Measurements from ENCODE around the gene ZHX3. TPM values are rescaled to one million over a fixed set of nuclear protein-coding genes. Genes with fewer than 3 reads are reported as not detected.

The ZHX3 gene
- total RNA-seq, 2 donors from 2014 or later, result 19.9 to 25.6 TPM

DNA sequence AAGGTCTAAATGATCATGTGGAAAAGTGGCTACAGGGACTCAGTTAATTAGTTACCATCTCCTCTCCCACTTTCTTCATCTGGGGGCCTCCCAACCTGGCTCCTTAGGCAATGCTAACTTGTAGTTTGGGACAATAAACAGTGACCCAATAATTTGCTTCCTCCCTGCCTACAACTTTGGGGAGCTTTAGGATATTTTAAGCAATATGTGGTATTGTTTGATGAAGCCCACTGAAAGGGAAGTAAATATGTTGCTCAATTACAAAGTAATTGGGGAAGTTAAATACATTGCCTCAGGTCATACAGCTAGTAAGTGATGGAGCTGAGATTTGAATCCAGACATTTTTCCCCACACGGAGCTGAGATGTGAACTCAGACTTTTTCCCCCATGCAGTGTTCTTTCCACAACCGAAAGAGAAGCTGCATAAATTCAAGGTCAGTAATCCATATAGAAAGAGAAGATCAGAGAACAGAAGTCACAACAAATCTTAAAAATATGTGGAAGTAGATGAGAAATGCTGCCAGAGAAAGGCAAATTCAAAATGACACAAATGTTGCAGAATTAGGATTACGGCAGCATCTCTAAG is 26.6 kb downstream of the ZHX3 start:
- DNase-seq, result no peak
- TF ChIP-seq, protein P1, sequence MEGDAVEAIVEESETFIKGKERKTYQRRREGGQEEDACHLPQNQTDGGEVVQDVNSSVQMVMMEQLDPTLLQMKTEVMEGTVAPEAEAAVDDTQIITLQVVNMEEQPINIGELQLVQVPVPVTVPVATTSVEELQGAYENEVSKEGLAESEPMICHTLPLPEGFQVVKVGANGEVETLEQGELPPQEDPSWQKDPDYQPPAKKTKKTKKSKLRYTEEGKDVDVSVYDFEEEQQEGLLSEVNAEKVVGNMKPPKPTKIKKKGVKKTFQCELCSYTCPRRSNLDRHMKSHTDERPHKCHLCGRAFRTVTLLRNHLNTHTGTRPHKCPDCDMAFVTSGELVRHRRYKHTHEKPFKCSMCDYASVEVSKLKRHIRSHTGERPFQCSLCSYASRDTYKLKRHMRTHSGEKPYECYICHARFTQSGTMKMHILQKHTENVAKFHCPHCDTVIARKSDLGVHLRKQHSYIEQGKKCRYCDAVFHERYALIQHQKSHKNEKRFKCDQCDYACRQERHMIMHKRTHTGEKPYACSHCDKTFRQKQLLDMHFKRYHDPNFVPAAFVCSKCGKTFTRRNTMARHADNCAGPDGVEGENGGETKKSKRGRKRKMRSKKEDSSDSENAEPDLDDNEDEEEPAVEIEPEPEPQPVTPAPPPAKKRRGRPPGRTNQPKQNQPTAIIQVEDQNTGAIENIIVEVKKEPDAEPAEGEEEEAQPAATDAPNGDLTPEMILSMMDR (IDR thresholded peaks at IDR 0.05), result no peak
- intact Hi-C loops (cut with DNase I), result no loop called here
- Histone ChIP-seq H3K9ac (ENCODE audit: low read depth in 2 of 2, low read length in 2 of 2) (no peak overlapping the region), H3K27me3 (no peaks in the 10 kb centered on the region), H3K9me3 (no peaks in the 10 kb centered on the region), H3K4me1 (no peaks in the 10 kb centered on the region), H3K27ac (no peak overlapping the region), H3K4me3 (no peak overlapping the region), H3K36me3 (no peaks in the 10 kb centered on the region)

DNA sequence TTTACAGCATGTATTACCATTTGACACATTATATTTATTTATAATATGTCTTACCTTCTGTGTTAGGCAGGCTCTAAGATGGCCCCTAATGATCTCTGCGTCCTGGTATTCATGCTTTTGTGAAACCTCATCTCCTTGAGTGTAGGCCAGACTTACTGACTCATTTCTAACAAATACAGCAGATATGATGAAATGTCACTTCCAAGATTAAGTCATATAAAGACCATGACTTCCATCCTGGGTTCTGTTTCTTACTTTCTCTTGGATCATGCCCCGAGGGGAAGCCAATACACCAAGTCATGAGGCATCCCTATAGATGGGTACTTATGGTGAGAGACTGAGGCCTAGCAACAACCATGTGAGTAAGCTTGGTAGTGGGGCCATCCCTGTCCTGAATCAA is 30.2 kb downstream of the ZHX3 start:
- Histone ChIP-seq H3K27ac (no peak overlapping the region), H3K9ac (ENCODE audit: low read depth in 2 of 2, low read length in 2 of 2) (no peak overlapping the region), H3K36me3 (no peaks in the 10 kb centered on the region), H3K4me1 (no peaks in the 10 kb centered on the region), H3K4me3 (no peak overlapping the region), H3K27me3 (no peaks in the 10 kb centered on the region), H3K9me3 (no peaks in the 10 kb centered on the region)
- intact Hi-C loops (cut with DNase I), result no loop called here
- no peak for DNase-seq
- TF ChIP-seq, protein P1 (IDR thresholded peaks at IDR 0.05), result no peak

DNA sequence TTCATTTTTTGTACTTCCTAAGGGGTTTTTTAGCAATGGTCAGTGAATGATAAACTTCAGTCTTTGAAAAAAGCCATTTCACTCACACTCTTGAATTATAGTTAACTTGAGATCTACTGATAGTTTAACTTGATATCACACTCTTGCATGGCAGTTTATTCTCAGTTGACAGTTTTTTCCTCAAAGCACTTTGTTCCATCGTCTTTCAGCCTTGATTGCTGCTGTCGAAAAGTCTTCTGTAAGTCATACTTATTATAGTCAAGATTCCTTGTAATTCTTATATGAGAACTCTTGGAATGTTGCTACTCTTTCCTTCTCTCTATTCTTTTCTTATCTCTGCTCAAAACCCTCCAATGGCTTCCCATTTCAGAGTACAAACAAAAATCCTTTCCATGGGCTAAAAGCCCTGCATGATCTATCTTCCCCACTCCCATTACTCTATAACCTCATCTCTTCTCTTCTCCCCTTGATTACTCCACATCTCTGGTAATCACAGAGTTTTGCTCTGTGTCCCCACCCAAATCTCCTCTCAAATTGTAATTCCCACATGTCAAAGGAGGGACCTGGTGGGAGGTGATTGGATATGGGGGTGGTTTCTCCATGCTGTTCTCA is 31.2 kb downstream of the ZHX3 start:
- H3K9ac ChIP-seq (ENCODE audit: low read depth in 2 of 2, low read length in 2 of 2), result no peak overlapping the region
- no peaks in the 10 kb centered on the region for H3K27me3 ChIP-seq
- H3K9me3 ChIP-seq, result no peaks in the 10 kb centered on the region
- no peak overlapping the region for H3K4me3 ChIP-seq
- intact Hi-C loops (cut with DNase I), result no loop called here
- H3K27ac ChIP-seq, result no peak overlapping the region
- DNase-seq, result no peak
- TF ChIP-seq, protein P1 (IDR thresholded peaks at IDR 0.05), result no peak
- H3K36me3 ChIP-seq, result no peaks in the 10 kb centered on the region
- H3K4me1 ChIP-seq, result no peaks in the 10 kb centered on the region

DNA sequence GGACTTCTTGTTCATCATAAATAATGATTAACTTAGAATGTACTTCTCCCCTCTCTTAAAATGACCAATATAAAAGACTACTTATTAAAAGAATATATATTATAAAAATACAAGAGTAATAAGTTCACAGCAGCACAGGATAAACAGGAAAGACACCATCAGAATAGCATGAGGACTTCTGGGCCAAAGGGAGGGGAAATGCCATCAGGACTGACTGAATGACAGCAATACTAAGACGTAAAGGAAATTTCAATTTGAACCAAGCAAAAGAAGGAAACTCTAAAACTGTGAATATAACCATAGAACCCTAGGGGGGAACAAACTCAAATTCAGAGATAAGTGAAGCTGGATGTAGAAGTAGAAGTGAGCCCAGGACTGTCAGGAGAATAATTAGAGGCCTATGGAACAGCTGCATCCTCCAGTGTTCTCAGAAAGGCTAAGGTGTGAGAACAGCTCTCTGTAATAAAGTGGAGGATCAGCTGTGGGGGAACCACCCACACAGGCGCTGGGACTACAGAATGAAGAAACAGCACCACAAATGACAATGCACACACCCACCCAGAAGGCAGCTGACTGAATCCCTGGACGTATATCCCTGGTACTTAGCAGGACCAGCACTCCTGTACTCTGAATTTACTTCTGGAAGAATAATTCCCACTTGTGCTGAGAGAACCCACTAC is 37.8 kb downstream of the ZHX3 start:
- DNase-seq, result no peak
- no peak overlapping the region for H3K27ac ChIP-seq
- intact Hi-C loops (cut with DNase I), result no loop called here

DNA sequence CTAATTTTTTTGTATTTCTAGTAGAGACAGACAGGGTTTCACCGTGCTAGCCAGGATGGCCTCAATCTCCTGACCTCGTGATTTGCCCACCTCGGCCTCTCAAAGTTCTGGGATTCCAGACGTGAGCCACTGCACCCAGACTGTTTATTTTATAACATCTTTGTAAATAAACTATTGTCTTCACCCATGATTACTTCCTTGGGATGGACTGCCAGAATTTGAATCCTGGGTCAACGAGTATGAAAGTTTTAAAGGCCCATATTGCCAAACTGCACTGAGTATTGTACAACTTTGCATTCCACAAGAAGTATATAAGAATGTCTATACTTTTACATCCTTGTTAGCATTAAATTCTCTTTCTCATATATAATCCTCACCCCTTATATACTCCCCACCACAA is 38.6 kb downstream of the ZHX3 start:
- TF ChIP-seq, protein P1 (IDR thresholded peaks at IDR 0.05), result no peak
- Histone ChIP-seq H3K4me3 (no peak overlapping the region), H3K9me3 (no peaks in the 10 kb centered on the region), H3K36me3 (no peaks in the 10 kb centered on the region), H3K27ac (no peak overlapping the region), H3K9ac (ENCODE audit: low read depth in 2 of 2, low read length in 2 of 2) (no peak overlapping the region), H3K27me3 (no peaks in the 10 kb centered on the region), H3K4me1 (no peaks in the 10 kb centered on the region)
- intact Hi-C loops (cut with DNase I), result no loop called here
- DNase-seq, result no peak

More for the DNA sequence above, 37.8 kb downstream of the ZHX3 start:
- H3K4me1 ChIP-seq, result no peaks in the 10 kb centered on the region
- TF ChIP-seq, protein P1 (IDR thresholded peaks at IDR 0.05), result no peak
- no peaks in the 10 kb centered on the region for H3K27me3 ChIP-seq
- no peak overlapping the region for H3K9ac ChIP-seq (ENCODE audit: low read depth in 2 of 2, low read length in 2 of 2)
- no peaks in the 10 kb centered on the region for H3K36me3 ChIP-seq
- H3K9me3 ChIP-seq, result no peaks in the 10 kb centered on the region
- no peak overlapping the region for H3K4me3 ChIP-seq

Measured in colonic mucosa (tissue), 4 donors.